Activated CD4-positive, alpha-beta memory T cell treated with anti-CD3 and anti-CD28 coated beads for 36 hours (primary cell): ENCODE measurements around the gene LY6G6D. TPM values are rescaled to one million over a fixed set of nuclear protein-coding genes. Genes with fewer than 3 reads are reported as not detected.
"Not testable (repeated sequence)": the region's sequence is repeated elsewhere in the genome, so short reads cannot be mapped to it uniquely, and the experiment has no call there.

Experiments
- CTCF ChIA-PET: fragments of 350-600 bp; sonication (Branson Sonifier 250); formaldehyde crosslinking; loops from one replicate; lab custom pipeline; 2021; ENCODE audit warnings: antibody characterized with exemption, inconsistent platforms; lab: Charles Lee
- POLR2A ChIA-PET: fragments of 350-600 bp; sonication (Branson Sonifier 250); formaldehyde crosslinking; loops from one replicate; lab custom pipeline; 2021; ENCODE audit warnings: antibody characterized with exemption; lab: Charles Lee
- DNase-seq: peaks from one replicate; pipeline ENCODE4 v3.0.0-alpha.2; 2020
- H3K27ac Mint-ChIP-seq: one replicate; pipeline ENCODE4 v1.8.0; 2021; ENCODE audit warnings: mixed read lengths
- H3K27me3 Mint-ChIP-seq: one replicate; pipeline ENCODE4 v1.8.0; 2021; ENCODE audit warnings: mixed read lengths
- H3K36me3 Mint-ChIP-seq: one replicate; pipeline ENCODE4 v1.8.0; 2021; ENCODE audit warnings: mixed read lengths
- H3K4me1 Mint-ChIP-seq: one replicate; pipeline ENCODE4 v1.8.0; 2021; ENCODE audit warnings: low read depth, mixed read lengths
- H3K4me3 Mint-ChIP-seq: one replicate; pipeline ENCODE4 v1.8.0; 2021; ENCODE audit warnings: mild to moderate bottlenecking, mixed read lengths
- H3K9me3 Mint-ChIP-seq: one replicate; pipeline ENCODE4 v1.8.0; 2021; ENCODE audit warnings: mixed read lengths
- intact Hi-C: fragments of 100-400 bp; cut with micrococcal nuclease; formaldehyde crosslinking; loops from one replicate; pipeline ENCODE4 v1.15.1; 2023
- total RNA-seq, 2 experiments: library from RNA; stranded (reverse); gene quantifications; one replicate each; pipeline ENCODE4 v1.2.3, GENCODE V29; 2021

The LY6G6D gene
- total RNA-seq, 2 experiments from 2014 or later: not detected

- peak overlapping the region; percentile 75 for H3K27ac Mint-ChIP-seq
- ChIA-PET CTCF (interaction anchor here (0.7 kb wide), 1 partner anchor 72 kb away, joined by 4 read pairs; no protein-coding TSS in a partner anchor), POLR2A (no interaction called here)
- peaks cover 23% of the 10 kb centered on the region for H3K4me1 Mint-ChIP-seq
- no peaks in the 10 kb centered on the region for H3K27me3 Mint-ChIP-seq
- H3K9me3 Mint-ChIP-seq: no peaks in the 10 kb centered on the region
- no peak overlapping the region for H3K4me3 Mint-ChIP-seq
- H3K36me3 Mint-ChIP-seq: peaks cover 19% of the 10 kb centered on the region
- intact Hi-C loops: no loop called here
- DNase-seq: peak; percentile 45
Measured at GRCh38 chr6:31697555-31697954, 17.6 kb upstream of the LY6G6D start.

GRCh38 chr6:31700740-31701401 is 14.3 kb upstream of the LY6G6D start:
- Mint-ChIP-seq H3K27ac (peak overlapping the region; percentile 51), H3K4me3 (no peak overlapping the region), H3K4me1 (peaks cover 26% of the 10 kb centered on the region), H3K9me3 (no peaks in the 10 kb centered on the region), H3K36me3 (peaks cover 11% of the 10 kb centered on the region), H3K27me3 (no peaks in the 10 kb centered on the region)
- no peak for DNase-seq
- CTCF ChIA-PET: interaction anchor here (1.0 to 2.3 kb wide), 2 partner anchors 29 to 69 kb away, joined by 3 to 8 read pairs; partner anchors contain the start of gene DDAH2
- intact Hi-C loops: no loop called here
- POLR2A ChIA-PET: no interaction called here

GRCh38 chr6:31701666-31702404 is 13.3 kb upstream of the LY6G6D start:
- no peaks in the 10 kb centered on the region for H3K27me3 Mint-ChIP-seq
- peaks cover 26% of the 10 kb centered on the region for H3K4me1 Mint-ChIP-seq
- H3K27ac Mint-ChIP-seq: peak overlapping the region; percentile 97
- H3K4me3 Mint-ChIP-seq: peak overlapping the region; percentile 99
- CTCF ChIA-PET: interaction anchor here (1.0 to 2.3 kb wide), 2 partner anchors 28 to 68 kb away, joined by 3 to 8 read pairs; partner anchors contain the start of gene DDAH2
- H3K36me3 Mint-ChIP-seq: peaks cover 8% of the 10 kb centered on the region
- POLR2A ChIA-PET: interaction anchor here (1.8 kb wide), 2 partner anchors 36 to 38 kb away, joined by 7 read pairs; partner anchors contain the start of gene MSH5
- H3K9me3 Mint-ChIP-seq: no peaks in the 10 kb centered on the region
- intact Hi-C loops: loop anchor here (2.0 kb wide), 1 partner anchor 37 kb away; the partner anchor contains the start of gene GPANK1
- no peak for DNase-seq

GRCh38 chr6:31702405-31702818 is 12.7 kb upstream of the LY6G6D start:
- Mint-ChIP-seq H3K4me1 (peaks cover 24% of the 10 kb centered on the region), H3K4me3 (peak overlapping the region; percentile 99), H3K27ac (peak overlapping the region; percentile 97), H3K9me3 (no peaks in the 10 kb centered on the region), H3K36me3 (peaks cover 8% of the 10 kb centered on the region), H3K27me3 (no peaks in the 10 kb centered on the region)
- DNase-seq: peak; percentile 71
- intact Hi-C loops: loop anchor here (2.0 kb wide), 1 partner anchor 38 kb away; the partner anchor contains the start of gene GPANK1
- POLR2A ChIA-PET: interaction anchor here (0.6 to 1.8 kb wide), 4 partner anchors 29 to 50 kb away, joined by 3 to 7 read pairs (median 5); partner anchors contain the start of genes BAG6 and MSH5
- CTCF ChIA-PET: interaction anchor here (1.2 to 1.3 kb wide), 3 partner anchors 28 to 87 kb away, joined by 3 to 7 read pairs (median 5); no protein-coding TSS in a partner anchor

- H3K36me3 Mint-ChIP-seq: peaks cover 3% of the 10 kb centered on the region
- peaks cover 17% of the 10 kb centered on the region for H3K4me1 Mint-ChIP-seq
- DNase-seq: peak; percentile 99
- H3K4me3 Mint-ChIP-seq: peak within 1 kb of the TSS; percentile 99
- peak within 1 kb of the TSS; percentile 97 for H3K27ac Mint-ChIP-seq
- H3K27me3 Mint-ChIP-seq: no peaks in the 10 kb centered on the region
- POLR2A ChIA-PET: interaction anchor here (0.6 to 1.8 kb wide), 6 partner anchors 28 to 103 kb away, joined by 3 to 7 read pairs (median 3); partner anchors contain the start of genes BAG6, GPANK1 and MSH5
- H3K9me3 Mint-ChIP-seq: no peaks in the 10 kb centered on the region
- CTCF ChIA-PET: interaction anchor here (0.7 to 1.3 kb wide), 6 partner anchors 27 to 112 kb away, joined by 3 to 7 read pairs (median 3); partner anchors contain the start of genes HSPA1A, HSPA1L and LSM2
- intact Hi-C loops: loop anchor here (1.0 to 2.0 kb wide), 3 partner anchors 35 to 160 kb away; partner anchors contain the start of gene GPANK1
Measured at GRCh38 chr6:31702819-31703716, 12.1 kb upstream of the LY6G6D start, which contains the start of gene ABHD16A. TSS of gene ABHD16A (minus strand) at chr6:31703324. CDS start at chr6:31703281, 43 bp downstream.

GRCh38 chr6:31705931-31706330 is 9.2 kb upstream of the LY6G6D start:
- intact Hi-C loops: no loop called here
- H3K36me3 Mint-ChIP-seq: peaks cover 3% of the 10 kb centered on the region
- ChIA-PET POLR2A (no interaction called here), CTCF (no interaction called here)
- no peak for DNase-seq
- no peak overlapping the region for H3K4me3 Mint-ChIP-seq
- no peak overlapping the region for H3K27ac Mint-ChIP-seq
- H3K4me1 Mint-ChIP-seq: peaks cover 13% of the 10 kb centered on the region
- no peaks in the 10 kb centered on the region for H3K9me3 Mint-ChIP-seq
- H3K27me3 Mint-ChIP-seq: no peaks in the 10 kb centered on the region

- Mint-ChIP-seq H3K27ac (no peak within 1 kb of the TSS), H3K9me3 (no peaks in the 10 kb centered on the region), H3K4me3 (no peak within 1 kb of the TSS), H3K36me3 (peaks cover 3% of the 10 kb centered on the region), H3K4me1 (peaks cover 8% of the 10 kb centered on the region), H3K27me3 (no peaks in the 10 kb centered on the region)
- CTCF ChIA-PET: no interaction called here
- POLR2A ChIA-PET: no interaction called here
- no peak for DNase-seq
- intact Hi-C loops: no loop called here
Measured at GRCh38 chr6:31706599-31706998, 8.5 kb upstream of the LY6G6D start, which contains the start of gene LY6G6F. TSS of gene LY6G6F (plus strand) at chr6:31706866. CDS start at chr6:31706907, 41 bp downstream.

GRCh38 chr6:31707701-31708100 is 7.4 kb upstream of the LY6G6D start:
- ChIA-PET CTCF (no interaction called here), POLR2A (no interaction called here)
- Mint-ChIP-seq H3K27me3 (no peaks in the 10 kb centered on the region), H3K4me3 (no peak overlapping the region), H3K27ac (no peak overlapping the region), H3K9me3 (no peaks in the 10 kb centered on the region), H3K36me3 (peaks cover under 1% of the 10 kb centered on the region), H3K4me1 (peaks cover 5% of the 10 kb centered on the region)
- intact Hi-C loops: no loop called here
- no peak for DNase-seq

GRCh38 chr6:31708224-31708623 is 6.9 kb upstream of the LY6G6D start:
- DNase-seq: no peak
- POLR2A ChIA-PET: no interaction called here
- CTCF ChIA-PET: no interaction called here

GRCh38 chr6:31709157-31709556 is 6.0 kb upstream of the LY6G6D start:
- H3K9me3 Mint-ChIP-seq, H3K36me3 Mint-ChIP-seq, POLR2A ChIA-PET, H3K27ac Mint-ChIP-seq, H3K4me1 Mint-ChIP-seq, H3K27me3 Mint-ChIP-seq, DNase-seq, H3K4me3 Mint-ChIP-seq, CTCF ChIA-PET, intact Hi-C loops: not testable (repeated sequence)

More at GRCh38 chr6:31708224-31708623, 6.9 kb upstream of the LY6G6D start:
- Mint-ChIP-seq H3K27ac (no peak overlapping the region), H3K27me3 (no peaks in the 10 kb centered on the region), H3K36me3 (no peaks in the 10 kb centered on the region), H3K4me3 (no peak overlapping the region), H3K4me1 (peaks cover 4% of the 10 kb centered on the region), H3K9me3 (no peaks in the 10 kb centered on the region)
- intact Hi-C loops: no loop called here
